IMR-90 (cell line): ENCODE results near the gene CCDC116. TPM values are rescaled to one million over a fixed set of nuclear protein-coding genes. Genes with fewer than 3 reads are reported as not detected.

Experiments used
- ATAC-seq: fragments of 200-7000 bp; cut with Tn5 transposase; 2 replicates; pipeline ENCODE4 v1.9.1; 2020; ENCODE audit warnings: low read depth, mild to moderate bottlenecking, moderate library complexity
- BruUV-seq: library from RNA; stranded (reverse); fragments of 400-500 nt; replicated peaks from 2 replicates; lab custom pipeline; 2021; lab: Mats Ljungman, UMichigan
- CTCF ChIA-PET: fragments of 300-600 bp; formaldehyde crosslinking; extraction: SDS; loops from one replicate; lab custom pipeline; 2021; ENCODE audit warnings: antibody characterized with exemption; lab: Yijun Ruan, JAX
- POLR2A ChIA-PET: fragments of 300-600 bp; sonication (Branson Sonifier 250); formaldehyde crosslinking; loops from one replicate; lab custom pipeline; 2022; ENCODE audit warnings: antibody characterized with exemption; ENCODE audit not compliant: unreplicated experiment; lab: Charles Lee
- DNase-seq: peaks from one replicate; pipeline ENCODE4 v3.0.0; 2013
- H2AFZ ChIP-seq: replicated peaks from 2 replicates; pipeline ENCODE3; 2013; ENCODE audit warnings: low read length, mild to moderate bottlenecking; ENCODE audit not compliant: poor library complexity
- H2AK5ac ChIP-seq: 2 replicates; pipeline ENCODE4 v1.6.1; 2013; ENCODE audit warnings: low read depth, low read length, inconsistent platforms
- H2AK9ac ChIP-seq: replicated peaks from 2 replicates; pipeline ENCODE3; 2013; ENCODE audit warnings: mild to moderate bottlenecking, low read depth, low read length, moderate library complexity; ENCODE audit not compliant: poor library complexity
- H2BK120ac ChIP-seq: 2 replicates; pipeline ENCODE4 v1.6.1; 2013; ENCODE audit warnings: low read depth, low read length, inconsistent platforms
- H2BK15ac ChIP-seq: 3 replicates; pipeline ENCODE4 v1.6.1; 2013; ENCODE audit warnings: low read depth, low read length, inconsistent platforms
- H2BK20ac ChIP-seq: 2 replicates; pipeline ENCODE4 v1.6.1; 2013; ENCODE audit warnings: low read depth, mild to moderate bottlenecking, inconsistent platforms, low read length, moderate library complexity
- H2BK5ac ChIP-seq: 2 replicates; pipeline ENCODE4 v1.6.1; 2013; ENCODE audit warnings: mild to moderate bottlenecking, low read depth, low read length, inconsistent platforms; ENCODE audit not compliant: poor library complexity, severe bottlenecking
- H3K14ac ChIP-seq: replicated peaks from 2 replicates; pipeline ENCODE4 v1.6.1; 2013; ENCODE audit warnings: low read depth, low read length, inconsistent platforms
- H3K18ac ChIP-seq: 2 replicates; pipeline ENCODE4 v1.6.1; 2013; ENCODE audit warnings: low read depth, low read length, control low read depth
- H3K23ac ChIP-seq: 2 replicates; pipeline ENCODE4 v1.6.1; 2013; ENCODE audit warnings: low read depth, low read length, inconsistent platforms
- H3K27ac ChIP-seq: 2 replicates; pipeline ENCODE4 v1.5.1; 2013; ENCODE audit warnings: mild to moderate bottlenecking, control low read depth, low read length; ENCODE audit not compliant: insufficient read depth
- H3K27me3 ChIP-seq: 2 replicates; pipeline ENCODE4 v1.6.1; 2013; ENCODE audit warnings: low read length; ENCODE audit not compliant: control insufficient read depth, insufficient read depth
- H3K36me3 ChIP-seq: 2 replicates; pipeline ENCODE4 v1.6.1; 2013; ENCODE audit warnings: low read length, mixed read lengths; ENCODE audit not compliant: control insufficient read depth, insufficient read depth
- H3K4ac ChIP-seq: 2 replicates; pipeline ENCODE4 v1.6.1; 2013; ENCODE audit warnings: low read depth, low read length, inconsistent platforms
- H3K4me1 ChIP-seq: 2 replicates; pipeline ENCODE4 v1.6.1; 2013; ENCODE audit warnings: low read length, mixed read lengths; ENCODE audit not compliant: control insufficient read depth, insufficient read depth
- H3K4me2 ChIP-seq: 2 replicates; pipeline ENCODE4 v1.6.1; 2013; ENCODE audit warnings: low read depth, mild to moderate bottlenecking, control low read depth, low read length, moderate library complexity
- H3K4me3 ChIP-seq: 2 replicates; pipeline ENCODE4 v1.5.1; 2013; ENCODE audit warnings: low read depth, mild to moderate bottlenecking, control low read depth, low read length, moderate library complexity; ENCODE audit not compliant: insufficient read depth
- H3K56ac ChIP-seq: 2 replicates; pipeline ENCODE4 v1.6.1; 2013; ENCODE audit warnings: low read length, inconsistent platforms; ENCODE audit not compliant: insufficient read depth; ENCODE audit errors: extremely low read depth
- H3K79me1 ChIP-seq, 2 experiments: 2 replicates each; pipeline ENCODE4 v1.6.1; 2013; ENCODE audit warnings: low read length in 2 of 2, inconsistent platforms in 1 of 2, low read depth in 1 of 2
- H3K9ac ChIP-seq: 2 replicates; pipeline ENCODE4 v1.6.1; 2013; ENCODE audit warnings: low read depth, low read length, control low read depth
- H3K9me1 ChIP-seq: 2 replicates; pipeline ENCODE4 v1.6.1; 2013; ENCODE audit warnings: low read length, inconsistent platforms; ENCODE audit not compliant: insufficient read depth
- H3K9me3 ChIP-seq: 2 replicates; pipeline ENCODE4 v1.6.1; 2013; ENCODE audit warnings: low read length; ENCODE audit not compliant: control insufficient read depth, insufficient read depth
- H4K20me1 ChIP-seq: 2 replicates; pipeline ENCODE4 v1.6.1; 2013; ENCODE audit warnings: low read length, inconsistent platforms; ENCODE audit not compliant: insufficient read depth
- H4K5ac ChIP-seq: 2 replicates; pipeline ENCODE4 v1.6.1; 2013; ENCODE audit warnings: mild to moderate bottlenecking, low read depth, low read length, control low read depth
- H4K8ac ChIP-seq, 2 experiments: 2 replicates each; pipeline ENCODE4 v1.6.1; 2013; ENCODE audit warnings: low read depth in 2 of 2, low read length in 2 of 2, control low read depth in 1 of 2, inconsistent platforms in 1 of 2
- H4K91ac ChIP-seq: 2 replicates; pipeline ENCODE4 v1.6.1; 2013; ENCODE audit warnings: low read depth, low read length, inconsistent platforms; ENCODE audit not compliant: insufficient read depth
- CEBPB ChIP-seq: IDR thresholded peaks from 2 replicates; pipeline ENCODE4 v1.6.1; 2012; ENCODE audit warnings: low read depth, low read length, improper control_type of control experiment
- MXI1 ChIP-seq: IDR thresholded peaks from 2 replicates; pipeline ENCODE4 v1.6.1; 2012; ENCODE audit warnings: low read depth, mild to moderate bottlenecking, low read length, moderate library complexity, borderline replicate concordance
- NFE2L2 ChIP-seq: fragments of 150-350 bp; IDR thresholded peaks from 2 replicates; pipeline ENCODE4 v1.6.1; 2016; ENCODE audit warnings: low read depth, mild to moderate bottlenecking, low read length
- RFX5 ChIP-seq: IDR thresholded peaks from 2 replicates; pipeline ENCODE4 v1.8.0; 2012; ENCODE audit warnings: low read depth, mild to moderate bottlenecking, low read length, moderate library complexity
- SMC3 ChIP-seq: fragments of 150-350 bp; IDR thresholded peaks from 2 replicates; pipeline ENCODE4 v1.6.1; 2016; ENCODE audit warnings: low read depth, mild to moderate bottlenecking, antibody characterized with exemption, low read length, moderate library complexity
- WGBS, 2 experiments: methylation state at CpG; one replicate each; pipeline versions ENCODE4 v1.1.5 to v1.1.7; 2013; ENCODE audit warnings: missing lambda C conversion rate in 2 of 2; ENCODE audit not compliant: insufficient read length in 1 of 2; ENCODE audit errors: extremely low coverage in 2 of 2; 5-methylcytosine and 5-hydroxymethylcytosine counted together
- dilution Hi-C: fragments of 300-500 bp; cut with HindIII; formaldehyde crosslinking; loops from one replicate; pipeline ENCODE4 v1.14.3; 2018; ENCODE audit warnings: low sequenced_read_pairs; ENCODE audit not compliant: unreplicated experiment
- in situ Hi-C: fragments of 300-500 bp; cut with MboI; formaldehyde crosslinking; loops from 3 replicates; pipeline ENCODE4 v1.14.3; 2019; ENCODE audit warnings: low sequenced_read_pairs, inconsistent platforms, mixed read lengths
- intact Hi-C: fragments of 100-400 bp; cut with micrococcal nuclease; formaldehyde crosslinking; loops from 2 replicates; pipeline ENCODE4 v1.10.0; 2022
- polyA plus RNA-seq, 3 experiments: library from polyadenylated mRNA; depleted of rRNA; stranded (reverse); fragments of >200 nt; gene quantifications; 2 replicates each; pipeline ENCODE4 v1.2.3, GENCODE V29; 2012; ENCODE audit warnings: low replicate concordance in 1 of 3
- total RNA-seq: library from RNA; depleted of rRNA; stranded (reverse); fragments of >200 nt; gene quantifications from 2 replicates; pipeline ENCODE4 v1.2.3, GENCODE V29; 2012

The CCDC116 gene
- total and polyA plus RNA-seq, 2 of the 4 experiments (the other 2 are of a cell fraction), result under 0.01 to 0.27 TPM

GRCh38 chr22:21623648-21623970, 9.0 kb upstream of the CCDC116 start:
- no peak overlapping the region for H3K23ac ChIP-seq
- no peak overlapping the region for H3K4me3 ChIP-seq
- CTCF ChIA-PET, result interaction anchor here (1.0 to 1.2 kb wide), 2 partner anchors 10 to 17 kb away, joined by 3 to 4 read pairs; no protein-coding TSS in a partner anchor
- no peak overlapping the region for H2AFZ ChIP-seq
- no peak overlapping the region for H4K5ac ChIP-seq
- no peak overlapping the region for H3K9ac ChIP-seq
- no peak overlapping the region for H2BK15ac ChIP-seq
- no TSS peak for BruUV-seq
- H3K4me2 ChIP-seq, result no peak overlapping the region
- no peak overlapping the region for H2AK9ac ChIP-seq
- H3K4me1 ChIP-seq, result peaks cover 11% of the 10 kb centered on the region
- H4K8ac ChIP-seq, result no peak overlapping the region
- no peaks in the 10 kb centered on the region for H3K9me3 ChIP-seq
- no peak overlapping the region for H4K91ac ChIP-seq
- no peak overlapping the region for H3K4ac ChIP-seq
- H2BK5ac ChIP-seq, result no peak overlapping the region
- in situ Hi-C loops, result no loop called here
- H3K56ac ChIP-seq, result no peak overlapping the region
- H4K20me1 ChIP-seq, result peaks cover 87% of the 10 kb centered on the region
- no peak overlapping the region for H2BK120ac ChIP-seq
- ATAC-seq (no peak), DNase-seq (no peak)
- dilution Hi-C loops, result no loop called here
- H3K27ac ChIP-seq, result no peak overlapping the region
- H3K9me1 ChIP-seq, result peaks cover 23% of the 10 kb centered on the region
- TF ChIP-seq CEBPB (no peak), SMC3 (no peak), MXI1 (no peak), NFE2L2 (no peak), RFX5 (no peak)
- H3K14ac ChIP-seq, result no peak overlapping the region
- POLR2A ChIA-PET, result no interaction called here
- no peak overlapping the region for H2AK5ac ChIP-seq
- no peaks in the 10 kb centered on the region for H3K27me3 ChIP-seq
- H3K36me3 ChIP-seq, result peaks cover 30% of the 10 kb centered on the region
- intact Hi-C loops, result no loop called here
- no peak overlapping the region for H2BK20ac ChIP-seq
- H3K79me1 ChIP-seq, result peaks cover 34 to 93% of the 10 kb centered on the region in 2 experiments
- 80% methylated on average over 1 of the region's 7 CpGs; no CpG with 5 or more reads in 1 of the 2 experiments for WGBS, 2 experiments
- H3K18ac ChIP-seq, result no peak overlapping the region
